ENCODE measurements around the gene SMIM5.

Gene SMIM5

GRCh38 chr17:75672011-75672410 is 38.8 kb downstream of the SMIM5 start:
- DNase-seq: no peak

GRCh38 chr17:75673487-75673886 is 40.3 kb downstream of the SMIM5 start:
- DNase-seq: no peak

DNA sequence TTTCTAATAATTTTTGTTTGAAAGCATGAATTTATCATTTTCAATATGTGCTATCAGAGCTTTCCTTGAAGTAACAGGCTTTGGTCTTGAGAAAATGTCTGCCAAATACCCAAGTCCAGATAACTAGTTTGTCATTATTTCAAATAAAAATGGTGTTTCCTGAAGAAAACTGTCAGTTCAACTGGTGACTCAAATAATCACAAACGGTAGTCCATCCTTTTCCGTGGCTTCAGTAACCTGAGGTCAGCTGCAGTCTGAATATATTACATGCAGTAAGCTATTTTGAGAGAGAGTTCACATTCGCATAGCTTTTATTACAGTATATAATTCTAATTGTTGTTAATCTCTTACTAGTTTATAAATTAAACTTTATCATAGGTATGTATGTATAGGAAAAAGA is 43.2 kb downstream of the SMIM5 start:
- no peak for DNase-seq

DNA sequence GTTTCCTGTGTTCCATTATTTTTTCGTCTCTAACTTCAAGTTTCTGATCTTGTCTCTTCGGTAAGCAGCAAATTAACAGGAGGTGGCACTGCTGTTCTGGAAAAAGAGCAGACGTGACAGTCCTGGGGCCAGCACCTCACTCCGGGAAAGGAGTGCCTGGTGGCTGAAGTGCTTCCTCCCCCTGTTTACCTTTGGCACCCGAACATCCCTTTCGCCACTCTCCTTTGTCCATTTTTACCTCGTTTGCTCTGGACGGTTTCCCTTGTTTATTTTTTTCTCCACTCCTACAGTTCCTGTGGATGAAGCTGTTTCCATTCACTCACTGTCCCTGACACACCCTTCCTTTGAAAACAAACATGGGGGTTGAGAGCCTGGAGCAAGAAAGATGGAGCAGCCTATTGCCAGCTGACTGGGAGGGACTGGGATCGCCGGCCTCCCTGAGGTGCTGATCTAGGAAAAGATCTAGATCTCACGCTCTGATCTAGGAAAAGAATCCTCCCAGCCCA is 46.5 kb downstream of the SMIM5 start:
- DNase-seq: no peak

GRCh38 chr17:75680431-75680830 is 47.2 kb downstream of the SMIM5 start:
- DNase-seq: no peak

GRCh38 chr17:75681289-75681688 is 48.1 kb downstream of the SMIM5 start:
- no peak for DNase-seq

DNA sequence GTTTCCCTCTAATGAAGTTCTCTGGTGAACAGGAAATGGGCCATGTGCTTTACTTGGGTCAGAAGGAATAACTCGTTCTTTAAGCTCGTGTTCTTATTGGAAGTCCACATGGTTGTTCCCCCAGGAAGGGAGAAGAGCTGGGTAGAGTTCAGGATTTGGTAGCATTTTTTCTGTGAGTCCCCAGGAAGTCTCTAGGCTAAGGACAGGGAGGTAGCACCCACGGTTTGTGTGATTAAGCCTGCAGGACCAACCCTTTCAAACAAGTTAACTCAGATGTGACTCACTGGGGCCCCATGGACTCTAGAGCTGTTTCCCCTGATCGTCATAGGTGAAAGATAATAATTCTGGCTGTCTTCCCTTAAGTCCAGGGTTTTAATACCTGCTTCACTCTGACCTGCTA is 50.3 kb downstream of the SMIM5 start:
- no peak for DNase-seq

GRCh38 chr17:75684249-75684648 is 51.0 kb downstream of the SMIM5 start:
- no peak for DNase-seq

DNA sequence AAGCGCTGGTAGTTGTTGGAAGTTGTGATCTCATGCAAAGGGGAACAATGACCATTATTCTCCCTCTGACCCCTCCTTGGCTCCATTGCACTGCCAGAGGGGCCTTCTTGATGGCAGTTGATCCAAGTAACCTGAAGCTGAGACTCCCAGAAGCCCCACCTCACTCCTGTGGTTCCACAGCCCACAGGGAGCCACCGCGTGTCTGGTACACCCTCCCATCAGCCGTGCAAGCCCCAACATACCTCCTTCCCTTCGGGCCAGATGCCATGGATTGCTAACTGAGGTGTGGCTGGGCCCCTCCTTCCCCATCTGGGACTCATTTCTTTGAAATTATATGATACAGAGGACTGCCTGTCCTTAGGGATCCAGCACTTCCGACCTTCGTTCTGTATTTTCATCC is 51.7 kb downstream of the SMIM5 start:
- DNase-seq: no peak

DNA sequence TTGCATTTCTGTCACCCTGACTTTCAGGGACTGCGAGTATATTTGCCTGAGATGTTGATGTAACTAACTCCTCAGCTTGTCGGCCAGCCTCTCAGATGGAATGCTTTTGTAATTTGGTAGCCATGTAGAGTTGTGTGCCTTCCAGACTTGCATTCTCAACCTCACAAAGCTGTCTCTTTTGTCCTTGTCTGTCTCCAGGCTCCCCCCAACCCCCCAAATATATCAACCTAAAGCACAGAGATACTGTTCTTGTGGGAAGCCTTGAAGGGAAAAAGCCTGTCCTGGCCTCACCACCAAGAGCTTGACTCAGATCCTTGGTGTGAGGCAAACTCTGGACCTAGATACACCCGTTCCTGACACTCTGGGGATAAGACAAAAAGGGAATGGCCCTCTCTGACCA is 52.3 kb downstream of the SMIM5 start:
- DNase-seq: no peak

DNA sequence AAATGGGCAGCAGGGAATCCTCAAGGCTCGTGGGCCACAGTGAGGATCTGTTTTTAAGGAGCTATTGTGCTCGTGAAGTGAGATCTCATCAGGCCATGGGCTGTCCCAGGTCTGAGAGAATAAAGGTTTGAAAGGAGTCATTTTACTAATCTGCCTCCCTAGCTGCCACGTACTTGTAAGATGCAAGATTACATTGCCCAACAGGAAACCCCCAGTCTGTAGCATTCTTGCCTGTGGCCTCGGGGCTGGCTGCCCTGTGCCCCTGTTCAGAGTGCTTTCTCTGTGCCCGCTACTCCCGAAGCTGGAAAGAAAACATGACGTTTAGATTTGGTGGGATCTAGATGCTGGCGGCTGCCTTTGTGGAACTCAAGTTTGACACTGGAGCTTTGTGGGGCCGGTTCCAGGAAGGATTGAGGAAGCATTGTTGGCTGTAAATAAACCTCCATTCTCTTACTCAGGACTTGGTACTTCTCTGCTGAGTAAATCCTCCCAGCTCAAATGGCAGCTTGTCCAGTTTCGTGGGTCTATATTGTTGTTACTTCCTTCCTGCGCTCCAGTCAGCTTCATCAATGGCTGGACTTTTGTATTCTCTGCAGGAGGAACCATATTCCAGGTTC is 55.1 kb downstream of the SMIM5 start:
- peak in 1 of 2 donors; percentile 18 for DNase-seq

DNA sequence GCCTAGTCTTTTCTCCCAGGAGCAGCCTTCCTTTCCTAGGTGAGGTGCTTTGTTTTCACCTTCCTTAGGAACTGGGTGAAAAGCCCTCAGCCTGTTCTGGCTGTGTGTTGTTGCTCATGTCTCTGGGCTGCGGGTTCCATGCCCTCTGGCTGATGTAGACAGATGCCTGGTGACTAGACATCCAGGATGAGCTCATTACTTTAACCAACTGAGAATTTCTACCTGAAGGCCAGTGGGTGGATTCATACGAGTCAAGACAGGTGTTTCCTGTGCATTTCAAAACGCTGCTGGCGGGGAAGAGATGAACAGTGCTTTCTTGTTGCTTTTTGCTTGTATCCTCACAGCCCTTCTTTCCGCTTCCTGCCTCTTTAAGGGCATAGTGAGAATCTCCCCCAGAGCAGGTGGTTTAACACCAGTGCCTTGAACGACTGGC is 56.2 kb downstream of the SMIM5 start:
- DNase-seq: peak; percentile 45 to 54

Measured in CD4-positive, alpha-beta T cell treated with Interleukin-1 beta for 1 hour (primary cell).